Left ventricle myocardium inferior (tissue), 1 donor: ENCODE data around the gene EEF1A2. TPM values are rescaled to one million over a fixed set of nuclear protein-coding genes. Genes with fewer than 3 reads are reported as not detected.

Experiments
- DNase-seq: peaks from one replicate; pipeline ENCODE4 v3.0.0-alpha.2; 2020
- H3K27ac ChIP-seq: fragments of 200-600 bp; replicated peaks from 2 replicates; pipeline ENCODE4 v1.8.0; 2021
- H3K27me3 ChIP-seq: fragments of 200-600 bp; 2 replicates; pipeline ENCODE4 v1.8.0; 2021; ENCODE audit warnings: low read depth
- H3K36me3 ChIP-seq: fragments of 200-600 bp; 2 replicates; pipeline ENCODE4 v1.8.0; 2021
- H3K4me1 ChIP-seq: fragments of 200-600 bp; 2 replicates; pipeline ENCODE4 v1.8.0; 2021
- H3K4me3 ChIP-seq: fragments of 200-600 bp; 2 replicates; pipeline ENCODE4 v1.8.0; 2021; ENCODE audit warnings: mild to moderate bottlenecking, moderate library complexity
- H3K9me3 ChIP-seq: fragments of 200-600 bp; replicated peaks from 2 replicates; pipeline ENCODE4 v1.8.0; 2021
- intact Hi-C: fragments of 100-400 bp; cut with micrococcal nuclease; formaldehyde crosslinking; loops from one replicate; pipeline ENCODE4 v1.11.0; 2022
- total RNA-seq: library from RNA; stranded (reverse); fragmentation: NEBNext Ultra II Directional; extraction: Animal tissue kit (Norgen Biotek cat#: 25700); gene quantifications from one replicate; pipeline ENCODE4 v1.2.1, GENCODE V29; 2021
- TF ChIP-seq, protein P1 (sequence below): fragments of 200-600 bp; IDR thresholded peaks from 2 replicates; pipeline ENCODE4 v1.8.0; 2021; ENCODE audit warnings: antibody characterized with exemption, mild to moderate bottlenecking, borderline replicate concordance
- donor health status: DM: no; HTN: yes; CAD: no; lungs with severe emphysema.

Gene EEF1A2
- total RNA-seq, 1 donor from 2014 or later, result 1,286 TPM

GRCh38 chr20:63452341-63452740, 46.5 kb downstream of the EEF1A2 start:
- Histone ChIP-seq H3K27ac (no peak overlapping the region), H3K36me3 (no peaks in the 10 kb centered on the region), H3K9me3 (no peaks in the 10 kb centered on the region), H3K4me1 (peaks cover 40% of the 10 kb centered on the region), H3K4me3 (no peak overlapping the region), H3K27me3 (peaks cover 77% of the 10 kb centered on the region)
- no peak for DNase-seq
- intact Hi-C loops, result no loop called here
- TF ChIP-seq, protein P1, sequence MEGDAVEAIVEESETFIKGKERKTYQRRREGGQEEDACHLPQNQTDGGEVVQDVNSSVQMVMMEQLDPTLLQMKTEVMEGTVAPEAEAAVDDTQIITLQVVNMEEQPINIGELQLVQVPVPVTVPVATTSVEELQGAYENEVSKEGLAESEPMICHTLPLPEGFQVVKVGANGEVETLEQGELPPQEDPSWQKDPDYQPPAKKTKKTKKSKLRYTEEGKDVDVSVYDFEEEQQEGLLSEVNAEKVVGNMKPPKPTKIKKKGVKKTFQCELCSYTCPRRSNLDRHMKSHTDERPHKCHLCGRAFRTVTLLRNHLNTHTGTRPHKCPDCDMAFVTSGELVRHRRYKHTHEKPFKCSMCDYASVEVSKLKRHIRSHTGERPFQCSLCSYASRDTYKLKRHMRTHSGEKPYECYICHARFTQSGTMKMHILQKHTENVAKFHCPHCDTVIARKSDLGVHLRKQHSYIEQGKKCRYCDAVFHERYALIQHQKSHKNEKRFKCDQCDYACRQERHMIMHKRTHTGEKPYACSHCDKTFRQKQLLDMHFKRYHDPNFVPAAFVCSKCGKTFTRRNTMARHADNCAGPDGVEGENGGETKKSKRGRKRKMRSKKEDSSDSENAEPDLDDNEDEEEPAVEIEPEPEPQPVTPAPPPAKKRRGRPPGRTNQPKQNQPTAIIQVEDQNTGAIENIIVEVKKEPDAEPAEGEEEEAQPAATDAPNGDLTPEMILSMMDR, result no peak

DNA sequence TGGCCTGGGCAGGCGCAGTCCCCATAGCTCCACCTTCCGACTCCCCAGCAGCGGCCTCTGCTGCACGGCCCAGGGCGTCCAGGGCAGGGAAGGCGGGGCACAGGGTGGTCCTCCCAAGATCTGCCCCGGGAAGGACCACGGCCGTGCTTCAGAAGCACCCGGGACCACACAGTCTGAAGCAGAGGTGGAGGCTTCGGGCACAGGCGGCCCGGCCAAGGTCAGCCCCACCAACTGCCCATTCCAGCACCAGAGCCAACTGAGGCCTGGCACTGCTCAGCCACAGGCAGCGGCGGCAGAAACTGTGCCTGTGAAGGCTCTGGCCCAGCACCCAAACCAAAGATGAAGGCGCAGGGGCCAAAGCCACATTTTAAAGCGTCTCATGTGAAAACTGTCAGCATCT, 47.1 kb downstream of the EEF1A2 start:
- Histone ChIP-seq H3K36me3 (no peaks in the 10 kb centered on the region), H3K27ac (no peak overlapping the region), H3K27me3 (peaks cover 77% of the 10 kb centered on the region), H3K4me3 (no peak overlapping the region), H3K4me1 (peaks cover 35% of the 10 kb centered on the region), H3K9me3 (no peaks in the 10 kb centered on the region)
- TF ChIP-seq, protein P1, result no peak
- intact Hi-C loops, result no loop called here
- DNase-seq, result no peak

GRCh38 chr20:63449796-63450730, 48.8 kb downstream of the EEF1A2 start:
- TF ChIP-seq, protein P1, result no peak
- H3K4me3 ChIP-seq, result no peak overlapping the region
- H3K27ac ChIP-seq, result no peak overlapping the region
- no peaks in the 10 kb centered on the region for H3K9me3 ChIP-seq
- peaks cover 21% of the 10 kb centered on the region for H3K4me1 ChIP-seq
- H3K36me3 ChIP-seq, result no peaks in the 10 kb centered on the region
- DNase-seq, result no peak
- H3K27me3 ChIP-seq, result peaks cover 70% of the 10 kb centered on the region
- intact Hi-C loops, result no loop called here

GRCh38 chr20:63449025-63449424, 49.9 kb downstream of the EEF1A2 start:
- Histone ChIP-seq H3K4me1 (peaks cover 11% of the 10 kb centered on the region), H3K4me3 (no peak overlapping the region), H3K27ac (no peak overlapping the region), H3K36me3 (no peaks in the 10 kb centered on the region), H3K27me3 (peaks cover 61% of the 10 kb centered on the region), H3K9me3 (no peaks in the 10 kb centered on the region)
- TF ChIP-seq, protein P1, result no peak
- DNase-seq, result no peak
- intact Hi-C loops, result no loop called here

GRCh38 chr20:63448031-63448430, 50.9 kb downstream of the EEF1A2 start:
- DNase-seq, result no peak
- Histone ChIP-seq H3K27ac (no peak overlapping the region), H3K36me3 (no peaks in the 10 kb centered on the region), H3K4me1 (peaks cover 1% of the 10 kb centered on the region), H3K9me3 (no peaks in the 10 kb centered on the region), H3K4me3 (no peak overlapping the region), H3K27me3 (peaks cover 53% of the 10 kb centered on the region)
- intact Hi-C loops, result no loop called here
- TF ChIP-seq, protein P1, result no peak
